Inflammatory macrophage treated with lipopolysaccharide for 1 hour (primary cell): ENCODE measurements around the gene ERBB2.
A peak's percentile ranks its signal among the peaks of the same experiment; 100 is the strongest.
"Not testable (repeated sequence)": the region's sequence is repeated elsewhere in the genome, so short reads cannot be mapped to it uniquely, and the experiment has no call there.

Experiments used
- DNase-seq, 2 donors: peaks; one replicate each; pipeline ENCODE4 v3.0.0-alpha.2; 2020 to 2022

Gene ERBB2

GRCh38 chr17:39730095-39730921 lies 30.4 kb downstream of the ERBB2 start, which contains the start of gene MIEN1:
Gene MIEN1 (minus strand): TSS chr17:39730532. CDS start chr17:39730495, 37 bp downstream.
- peak; percentile 69 to 95 for DNase-seq

- no peak for DNase-seq
These were observed 32.7 kb downstream of the ERBB2 start for GRCh38 chr17:39732586-39732985.

- no peak for DNase-seq
These were observed 36.0 kb downstream of the ERBB2 start for GRCh38 chr17:39735882-39736281.

GRCh38 chr17:39736319-39737165 lies 36.7 kb downstream of the ERBB2 start:
- no peak for DNase-seq

- DNase-seq, result no peak
These were observed 37.4 kb downstream of the ERBB2 start for GRCh38 chr17:39737206-39737759.

- DNase-seq, result no peak
These were observed 38.1 kb downstream of the ERBB2 start, which contains the start of gene GRB7 for GRCh38 chr17:39737760-39738567. Gene GRB7 (plus strand): TSS chr17:39737938. CDS start chr17:39742302, 4,364 bp downstream.

GRCh38 chr17:39738568-39738901 lies 38.7 kb downstream of the ERBB2 start:
- DNase-seq, result peak; percentile 36 to 58

GRCh38 chr17:39738983-39739884 lies 39.4 kb downstream of the ERBB2 start:
- DNase-seq, result no peak

- DNase-seq, result no peak
These were observed 40.1 kb downstream of the ERBB2 start for GRCh38 chr17:39739885-39740356.

- DNase-seq, result no peak
These were observed 40.7 kb downstream of the ERBB2 start for GRCh38 chr17:39740357-39741111.

GRCh38 chr17:39742126-39742855 lies 42.4 kb downstream of the ERBB2 start:
- DNase-seq, result no peak

GRCh38 chr17:39742856-39743436 lies 43.1 kb downstream of the ERBB2 start:
- no peak for DNase-seq

- DNase-seq, result no peak
These were observed 44.4 kb downstream of the ERBB2 start for GRCh38 chr17:39744075-39744835.

- DNase-seq, result no peak
These were observed 45.0 kb downstream of the ERBB2 start for GRCh38 chr17:39744836-39745215.

GRCh38 chr17:39745335-39746144 lies 45.7 kb downstream of the ERBB2 start:
- no peak for DNase-seq

GRCh38 chr17:39746145-39746461 lies 46.2 kb downstream of the ERBB2 start:
- no peak for DNase-seq

GRCh38 chr17:39747745-39748144 lies 47.9 kb downstream of the ERBB2 start:
- DNase-seq, result no peak

- DNase-seq, result not testable (repeated sequence)
These were observed 48.7 kb downstream of the ERBB2 start for GRCh38 chr17:39748444-39749034.
